ENCODE data around the gene CCDC178.
A peak's percentile ranks its signal among the peaks of the same experiment; 100 is the strongest.
"Not testable (repeated sequence)": the region's sequence is repeated elsewhere in the genome, so short reads cannot be mapped to it uniquely, and the experiment has no call there.

Gene CCDC178

DNA sequence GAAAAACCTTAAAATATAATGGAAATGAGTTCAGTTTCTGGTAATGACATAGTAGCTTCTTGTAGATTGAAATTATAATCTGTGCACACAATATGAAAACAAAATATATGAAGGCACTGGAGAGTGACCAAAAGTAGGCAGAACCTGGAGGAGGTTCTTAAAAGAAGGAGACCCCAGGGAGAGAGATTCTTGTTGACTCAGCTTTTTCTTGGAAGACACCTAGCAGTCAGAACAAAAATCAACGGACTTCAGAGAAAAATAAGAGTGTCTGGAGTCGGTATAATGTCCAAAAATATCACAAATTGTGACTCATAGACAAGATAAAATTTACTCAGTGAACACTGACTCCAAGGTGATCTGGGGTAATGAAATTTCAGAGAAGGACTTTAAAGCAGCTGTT, 286.5 kb downstream of the CCDC178 start:
- in situ Hi-C loops (cut with MboI; ENCODE audit: low pct_unique_long_range_greater_than_20kb, low sequenced_read_pairs) = no loop called here
- DNase-seq = no peak

DNA sequence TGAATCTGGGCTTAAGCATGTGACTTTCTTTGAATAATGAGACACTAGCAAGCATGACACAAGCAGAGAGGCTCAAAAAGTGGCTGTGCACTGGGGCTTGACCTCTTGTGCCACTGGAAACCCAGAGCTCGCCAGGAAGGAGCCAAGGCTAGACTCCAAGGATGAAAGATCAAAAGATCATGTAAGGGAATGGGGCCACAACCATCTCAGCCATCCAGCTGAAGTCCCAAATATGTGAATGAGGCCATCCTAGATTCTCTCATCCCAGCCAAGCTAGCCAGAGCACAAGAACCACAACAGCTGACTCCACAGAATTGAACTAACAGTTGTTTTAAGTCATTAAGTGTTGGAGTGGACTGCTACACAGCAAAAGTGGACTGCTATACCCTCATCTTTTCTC, 288.1 kb downstream of the CCDC178 start:
- in situ Hi-C loops (cut with MboI; ENCODE audit: low pct_unique_long_range_greater_than_20kb, low sequenced_read_pairs) = no loop called here
- DNase-seq = no peak

DNA sequence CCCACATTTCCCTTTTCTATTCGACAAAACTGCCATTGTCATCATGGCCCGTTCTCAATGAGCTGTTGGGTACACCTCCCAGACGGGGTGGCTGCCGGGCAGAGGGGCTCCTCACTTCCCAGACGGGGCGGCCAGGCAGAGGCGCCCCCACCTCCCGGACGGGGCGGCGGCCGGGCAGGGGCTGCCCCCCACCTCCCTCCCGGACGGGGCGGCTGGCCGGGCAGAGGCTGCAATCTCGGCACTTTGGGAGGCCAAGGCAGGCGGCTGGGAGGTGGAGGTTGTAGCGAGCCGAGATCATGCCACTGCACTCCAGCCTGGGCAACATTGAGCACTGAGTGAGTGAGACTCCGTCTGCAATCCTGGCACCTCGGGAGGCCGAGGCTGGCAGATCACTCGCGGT, 292.7 kb downstream of the CCDC178 start:
- DNase-seq; in situ Hi-C loops (cut with MboI; ENCODE audit: low pct_unique_long_range_greater_than_20kb, low sequenced_read_pairs): not testable (repeated sequence)

DNA sequence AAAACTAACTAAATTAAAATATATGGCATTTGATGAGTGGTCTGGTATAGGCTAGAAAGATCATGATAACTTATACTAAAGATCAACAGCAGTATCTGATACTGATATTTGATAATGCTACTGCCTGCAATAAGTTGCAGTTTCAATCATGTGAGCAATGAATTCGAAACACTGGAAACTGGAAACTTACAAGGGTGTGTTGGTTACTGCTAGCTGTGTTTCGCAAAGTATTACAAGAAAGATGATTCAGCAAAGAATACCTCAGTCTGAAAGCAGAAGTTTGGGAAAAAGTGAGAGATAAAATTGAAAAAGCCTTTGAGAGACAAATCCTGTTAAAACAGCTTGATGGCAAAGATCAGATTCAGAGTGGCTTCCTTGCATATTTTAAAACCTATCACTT, 294.5 kb downstream of the CCDC178 start:
- DNase-seq = no peak
- in situ Hi-C loops (cut with MboI; ENCODE audit: low pct_unique_long_range_greater_than_20kb, low sequenced_read_pairs) = no loop called here

DNA sequence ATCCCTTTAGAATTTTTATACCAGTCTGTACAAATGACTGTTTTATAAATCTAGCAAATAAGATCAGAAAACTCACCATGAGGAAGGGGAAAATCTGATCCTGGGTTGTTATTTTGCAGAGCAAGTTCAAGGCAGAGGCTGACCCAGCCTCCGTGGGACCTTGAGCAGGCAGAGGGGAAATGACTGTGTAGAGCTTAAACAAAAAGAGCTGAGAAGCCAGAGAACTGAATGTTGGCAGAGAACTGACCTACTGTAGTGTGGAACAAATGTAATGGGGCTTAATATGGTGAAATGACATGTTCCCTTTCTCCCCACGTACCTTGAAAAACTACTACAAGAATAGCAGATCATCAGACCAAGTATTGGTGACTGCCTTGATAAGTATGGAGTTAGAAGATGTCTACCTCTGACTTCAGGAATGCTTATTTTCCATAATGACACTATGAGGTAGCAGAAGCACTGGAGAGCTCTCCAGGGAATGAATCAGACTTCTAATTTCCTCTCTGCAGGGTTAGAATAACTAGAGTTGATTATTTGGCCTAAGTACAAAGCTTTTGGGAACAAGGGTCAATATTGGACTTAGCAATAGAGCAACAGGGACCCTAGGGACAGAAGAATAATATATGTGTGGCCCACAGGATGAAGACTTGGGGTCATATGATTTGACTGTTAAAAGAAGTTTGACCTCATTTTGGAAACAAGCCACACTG, 304.4 kb downstream of the CCDC178 start:
- in situ Hi-C loops (cut with MboI; ENCODE audit: low pct_unique_long_range_greater_than_20kb, low sequenced_read_pairs) = no loop called here
- no peak for DNase-seq

DNA sequence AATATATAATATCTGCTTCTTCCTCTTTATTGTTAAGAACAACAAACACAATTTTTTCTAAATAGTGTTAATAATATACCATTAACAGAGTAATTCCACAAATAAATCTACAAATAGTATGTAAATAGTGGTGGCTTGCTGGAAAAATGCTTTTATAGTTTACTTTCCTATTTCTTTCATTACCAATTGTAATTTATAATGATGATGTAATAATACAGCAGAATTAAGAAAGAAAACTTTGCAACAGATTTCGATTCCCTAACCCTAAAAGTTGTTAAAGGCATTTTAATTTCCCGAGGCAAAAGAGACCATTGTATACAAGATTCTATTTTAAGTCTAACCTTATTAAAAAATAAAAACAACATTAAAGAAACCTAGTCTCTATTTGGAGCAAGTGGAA, 307.9 kb downstream of the CCDC178 start:
- in situ Hi-C loops (cut with MboI; ENCODE audit: low pct_unique_long_range_greater_than_20kb, low sequenced_read_pairs) = no loop called here
- no peak for DNase-seq

DNA sequence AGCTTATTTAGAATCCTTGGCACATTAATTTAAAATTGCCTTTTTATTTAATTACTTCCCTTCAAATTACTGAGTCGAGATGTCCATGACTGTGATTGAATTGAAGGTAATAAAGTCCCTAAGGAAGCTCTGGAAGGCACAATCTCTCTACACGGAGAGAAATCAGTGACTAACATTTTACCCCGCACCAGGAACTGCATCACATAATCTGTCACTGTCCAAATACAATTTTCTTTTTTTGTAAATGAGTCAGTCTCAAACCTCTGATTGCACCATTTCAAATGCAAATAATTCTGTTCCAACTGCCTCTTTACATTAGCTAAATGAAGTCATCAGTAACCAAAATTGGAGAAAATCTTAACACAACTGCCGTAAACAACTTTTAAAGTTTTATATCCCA, 311.9 kb downstream of the CCDC178 start:
- DNase-seq = no peak
- in situ Hi-C loops (cut with MboI; ENCODE audit: low pct_unique_long_range_greater_than_20kb, low sequenced_read_pairs) = no loop called here

DNA sequence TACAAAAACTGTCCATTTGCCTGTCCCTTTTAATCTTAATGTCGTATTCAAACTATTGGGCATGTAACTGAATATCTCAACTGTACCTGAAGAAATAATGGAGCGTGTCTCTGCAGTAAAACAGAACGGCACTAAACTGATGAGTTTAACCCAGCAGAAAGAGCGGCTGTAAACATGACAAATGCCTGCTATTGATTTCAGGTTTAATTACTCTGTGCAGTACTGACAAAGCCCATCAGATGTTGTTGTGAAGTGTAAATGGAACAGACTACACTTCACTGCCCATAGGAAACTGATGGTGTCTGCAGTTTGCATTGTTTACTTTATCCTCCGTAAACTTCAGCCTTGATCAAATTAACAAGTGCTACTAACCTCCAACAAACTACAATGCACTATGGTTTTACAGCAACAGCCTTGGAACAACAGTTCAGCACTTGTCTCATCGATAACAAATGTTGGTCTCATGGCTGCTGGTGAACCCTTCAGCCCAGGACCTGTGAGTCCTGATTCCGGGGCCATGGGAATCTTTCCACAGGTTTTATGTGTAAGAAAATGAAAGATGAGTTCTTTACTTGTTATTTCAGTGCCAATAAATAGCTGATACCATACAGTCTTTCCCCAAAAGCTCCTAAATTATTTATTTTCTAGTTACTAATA, 316.5 kb downstream of the CCDC178 start:
- in situ Hi-C loops (cut with MboI; ENCODE audit: low pct_unique_long_range_greater_than_20kb, low sequenced_read_pairs) = no loop called here
- no peak for DNase-seq

DNA sequence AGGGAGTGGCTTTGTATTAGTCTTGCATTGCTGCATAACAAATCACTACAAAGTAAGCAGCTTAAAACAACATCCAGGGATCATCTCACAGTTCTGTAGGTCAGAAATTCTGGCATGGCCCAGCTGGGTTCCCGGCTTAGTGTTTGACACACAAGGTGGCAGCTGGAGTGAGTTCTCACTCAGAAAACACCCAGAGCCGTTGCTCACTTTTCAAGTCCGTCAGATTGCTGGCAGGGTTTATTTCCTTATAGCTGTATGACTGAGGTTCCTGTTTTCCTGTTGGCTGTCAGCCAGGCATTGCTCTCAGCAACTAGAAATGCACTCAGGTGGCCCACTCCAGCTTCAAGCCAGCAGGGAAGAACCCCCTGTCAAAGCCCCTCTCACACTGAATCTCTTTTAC, 324.1 kb downstream of the CCDC178 start:
- in situ Hi-C loops (cut with MboI; ENCODE audit: low pct_unique_long_range_greater_than_20kb, low sequenced_read_pairs) = no loop called here

DNA sequence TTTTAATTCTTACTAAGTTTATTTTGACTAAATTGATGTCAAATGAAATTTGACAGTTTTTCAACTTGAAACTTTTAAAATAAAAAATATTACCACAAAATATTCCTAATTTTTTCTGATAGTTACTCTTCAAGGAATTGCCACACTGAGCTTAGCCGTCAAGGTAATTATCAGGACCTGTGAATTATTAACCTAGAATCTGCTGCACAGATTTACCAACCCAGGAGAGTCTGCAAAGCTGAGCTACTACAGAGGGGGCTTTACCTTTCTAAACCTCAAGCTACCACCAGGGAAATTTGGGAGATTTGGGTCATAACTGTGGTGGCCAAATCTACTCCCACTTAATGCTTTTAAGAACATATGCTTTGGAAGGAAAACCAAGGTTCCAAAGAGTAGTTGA, 324.6 kb downstream of the CCDC178 start:
- in situ Hi-C loops (cut with MboI; ENCODE audit: low pct_unique_long_range_greater_than_20kb, low sequenced_read_pairs) = no loop called here

More for the DNA sequence above, 324.1 kb downstream of the CCDC178 start:
- peak; percentile 8 for DNase-seq

DNA sequence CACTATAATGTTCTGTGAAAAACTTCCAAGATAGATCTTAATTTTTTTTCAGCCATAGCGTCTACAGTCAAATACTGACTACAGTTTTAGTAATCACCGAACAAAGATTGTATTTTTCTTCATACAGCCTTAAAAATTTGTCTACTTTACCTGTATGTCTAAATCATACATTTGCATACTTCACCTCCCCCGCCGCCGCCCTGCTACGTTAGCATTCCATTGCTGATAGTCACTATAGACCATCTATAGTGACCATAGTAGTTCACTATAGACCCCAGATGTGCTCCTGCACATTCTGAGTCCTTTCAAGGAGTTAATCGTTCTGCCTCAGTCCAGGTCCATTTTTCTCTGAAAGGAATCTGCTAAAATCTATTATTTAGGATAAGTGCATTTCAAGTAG, 325.0 kb downstream of the CCDC178 start:
- in situ Hi-C loops (cut with MboI; ENCODE audit: low pct_unique_long_range_greater_than_20kb, low sequenced_read_pairs) = no loop called here
- no peak for DNase-seq

More for the DNA sequence above, 324.6 kb downstream of the CCDC178 start:
- DNase-seq = no peak

DNA sequence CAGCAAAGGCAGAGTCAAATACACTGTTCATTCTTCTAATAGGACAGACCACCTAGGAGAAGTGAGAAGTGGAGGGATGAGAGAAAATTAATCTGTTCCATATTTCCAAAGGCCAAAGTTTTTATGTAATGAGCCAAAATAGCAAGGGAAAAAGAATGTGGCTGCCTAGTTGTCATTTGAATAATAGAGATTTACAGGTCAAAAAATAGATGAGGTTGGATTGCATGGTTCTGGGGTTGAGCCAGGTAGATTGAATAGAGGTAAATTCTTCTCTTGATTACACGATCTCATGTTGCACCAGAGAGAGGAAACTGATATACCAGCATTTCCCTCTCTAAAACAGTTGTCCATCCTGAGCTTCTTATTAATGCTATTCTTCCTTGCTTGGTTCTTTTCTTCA, 325.8 kb downstream of the CCDC178 start:
- no peak for DNase-seq
- in situ Hi-C loops (cut with MboI; ENCODE audit: low pct_unique_long_range_greater_than_20kb, low sequenced_read_pairs) = no loop called here

DNA sequence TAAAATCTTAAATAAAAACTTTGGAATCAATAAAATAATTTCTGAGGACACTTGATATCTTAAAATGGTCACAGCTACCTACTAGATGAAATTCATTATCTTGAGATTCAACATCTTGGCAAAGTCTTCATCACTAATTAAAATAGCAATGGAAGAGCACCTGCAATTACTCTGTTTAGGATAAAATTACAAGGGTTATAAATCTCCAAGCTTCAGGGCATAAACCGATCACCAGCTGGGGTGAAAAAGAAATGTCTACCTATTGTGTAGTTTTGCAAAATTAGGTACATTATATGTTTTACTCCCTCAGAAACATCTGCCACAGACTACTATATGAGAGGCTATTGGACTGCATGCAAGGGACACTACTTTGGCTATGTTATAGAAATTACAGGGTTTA, 327.1 kb downstream of the CCDC178 start:
- in situ Hi-C loops (cut with MboI; ENCODE audit: low pct_unique_long_range_greater_than_20kb, low sequenced_read_pairs) = no loop called here
- no peak for DNase-seq

DNA sequence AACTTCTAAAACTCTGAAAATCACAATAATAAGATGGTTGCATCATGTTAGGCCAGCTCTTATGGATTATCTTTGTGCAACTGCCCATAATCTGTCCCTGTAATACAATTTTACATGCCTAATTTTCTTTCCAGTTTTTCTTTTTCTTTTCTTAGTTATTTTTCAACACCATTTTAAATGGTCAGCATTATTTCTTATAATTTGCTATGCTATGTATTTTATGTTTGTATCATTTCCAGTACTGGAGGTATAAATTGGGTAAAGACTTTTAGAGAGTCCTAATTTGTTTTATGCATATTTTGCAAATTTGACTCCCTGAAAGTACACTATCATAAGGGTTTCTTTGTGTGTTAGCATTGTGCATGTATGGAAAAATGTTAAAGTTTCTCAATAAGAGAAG, 333.0 kb downstream of the CCDC178 start:
- in situ Hi-C loops (cut with MboI; ENCODE audit: low pct_unique_long_range_greater_than_20kb, low sequenced_read_pairs) = no loop called here
- DNase-seq = no peak

DNA sequence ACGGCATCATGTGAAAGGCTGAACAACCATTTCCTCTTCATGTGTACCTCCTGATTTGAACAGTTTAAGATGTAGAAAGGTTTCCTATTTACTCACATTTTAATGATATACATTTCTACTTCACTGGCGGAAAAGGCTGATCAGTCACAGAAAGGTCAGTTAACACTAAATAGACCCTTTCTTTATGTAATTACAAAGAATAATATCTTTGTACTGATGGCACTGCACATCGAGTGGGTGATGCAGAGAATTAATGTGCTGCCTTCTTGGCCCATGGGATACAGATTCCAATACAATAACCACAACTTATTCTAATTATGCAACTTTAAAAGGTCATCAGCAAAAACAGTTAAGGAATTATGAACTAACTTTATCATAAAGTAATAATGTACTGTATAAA, 339.2 kb downstream of the CCDC178 start:
- in situ Hi-C loops (cut with MboI; ENCODE audit: low pct_unique_long_range_greater_than_20kb, low sequenced_read_pairs) = no loop called here

DNA sequence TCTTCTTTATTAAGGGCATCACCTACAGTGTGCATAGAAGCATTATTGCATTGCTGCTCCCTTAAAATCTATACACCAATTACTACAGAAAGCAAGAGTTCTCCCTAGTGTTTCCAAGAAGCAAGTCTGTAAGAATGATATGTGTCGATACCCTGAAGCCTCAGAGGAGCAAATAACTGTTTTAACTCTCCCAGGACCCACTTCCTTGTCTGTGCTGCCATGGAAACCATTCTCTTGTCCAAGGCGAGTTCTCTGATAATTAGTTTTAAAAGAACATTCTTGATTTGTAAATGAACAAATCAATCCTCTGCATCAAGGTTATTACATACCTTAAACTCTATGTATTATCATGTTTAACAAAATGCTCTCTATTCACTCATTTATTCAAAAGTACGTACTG, 340.9 kb downstream of the CCDC178 start:
- in situ Hi-C loops (cut with MboI; ENCODE audit: low pct_unique_long_range_greater_than_20kb, low sequenced_read_pairs) = no loop called here
- DNase-seq = no peak

More for the DNA sequence above, 339.2 kb downstream of the CCDC178 start:
- DNase-seq = no peak

DNA sequence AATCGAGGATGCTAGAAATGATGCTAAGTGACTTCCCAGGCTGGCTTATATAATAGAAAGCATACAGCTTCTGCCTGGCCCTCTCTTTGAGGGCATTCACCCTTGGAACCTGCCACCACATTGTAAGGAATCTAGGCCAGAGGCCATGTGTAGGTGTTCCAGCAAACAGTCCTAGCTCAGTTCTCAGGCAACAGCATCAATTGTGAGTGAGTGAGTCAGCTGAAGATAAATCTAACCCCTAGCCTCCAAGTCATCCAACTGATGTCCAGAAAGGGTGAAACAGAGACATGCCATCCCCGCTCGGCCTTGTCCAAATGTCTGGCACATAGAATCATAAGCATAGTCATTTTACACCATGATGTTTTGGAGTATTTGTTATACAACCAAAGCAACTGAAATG, 343.4 kb downstream of the CCDC178 start:
- in situ Hi-C loops (cut with MboI; ENCODE audit: low pct_unique_long_range_greater_than_20kb, low sequenced_read_pairs) = no loop called here
- DNase-seq = no peak

DNA sequence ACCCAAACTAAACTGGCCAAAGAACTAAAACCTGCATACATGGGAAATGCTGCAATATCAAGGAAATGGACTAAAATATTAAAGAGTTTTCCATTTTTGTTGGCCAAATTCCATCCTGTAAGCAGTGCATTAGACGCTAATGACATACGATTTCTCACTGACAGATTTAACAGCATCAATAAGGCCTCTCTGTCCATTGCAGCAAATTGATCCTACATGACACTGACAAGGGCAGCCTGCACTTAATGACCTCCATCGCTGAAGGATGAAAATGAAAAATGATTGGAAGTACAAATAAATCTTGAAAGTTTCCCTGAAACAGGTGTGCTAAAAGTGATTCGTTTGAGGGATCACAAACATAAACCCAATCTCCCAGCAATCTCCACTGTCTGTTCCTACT, 350.1 kb downstream of the CCDC178 start:
- in situ Hi-C loops (cut with MboI; ENCODE audit: low pct_unique_long_range_greater_than_20kb, low sequenced_read_pairs) = no loop called here
- DNase-seq = no peak

DNA sequence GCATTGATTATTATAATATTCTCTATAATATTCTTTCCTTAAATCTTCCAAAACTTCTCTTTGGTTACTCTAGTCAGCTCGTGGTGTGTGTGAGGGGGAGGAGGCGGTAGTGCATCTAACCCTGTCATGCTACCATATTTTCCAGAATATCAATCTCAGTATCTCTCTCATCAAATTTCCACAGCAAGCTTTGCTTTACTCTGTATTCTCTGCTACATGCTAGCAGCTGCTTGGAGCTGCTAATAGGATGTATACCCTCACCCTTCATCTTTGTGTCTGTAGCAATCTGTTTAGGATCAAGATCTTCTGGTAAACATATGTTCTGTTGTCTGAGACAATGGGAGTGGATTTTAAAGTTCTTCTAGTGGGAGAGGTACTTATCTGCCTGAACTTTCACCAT, 363.9 kb downstream of the CCDC178 start:
- in situ Hi-C loops (cut with MboI; ENCODE audit: low pct_unique_long_range_greater_than_20kb, low sequenced_read_pairs) = no loop called here
- DNase-seq = no peak

DNA sequence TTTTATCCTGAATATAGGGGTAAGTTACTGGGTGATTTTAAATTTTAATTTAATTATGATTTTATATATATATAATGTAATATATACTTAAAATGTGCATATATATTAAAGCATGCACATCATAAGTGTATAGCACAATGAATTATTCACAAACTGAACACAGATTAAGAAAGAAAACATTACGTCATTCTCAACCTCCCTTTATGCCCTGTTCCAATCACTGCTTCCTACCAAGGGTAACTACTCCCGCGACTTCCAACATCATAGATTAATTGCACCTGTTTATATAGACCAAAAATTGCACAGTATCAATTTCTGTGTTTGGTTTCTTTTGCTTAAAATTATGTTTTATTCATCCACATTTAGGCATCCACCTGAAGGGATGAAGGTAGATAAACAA, 366.4 kb downstream of the CCDC178 start:
- in situ Hi-C loops (cut with MboI; ENCODE audit: low pct_unique_long_range_greater_than_20kb, low sequenced_read_pairs) = no loop called here
- no peak for DNase-seq

DNA sequence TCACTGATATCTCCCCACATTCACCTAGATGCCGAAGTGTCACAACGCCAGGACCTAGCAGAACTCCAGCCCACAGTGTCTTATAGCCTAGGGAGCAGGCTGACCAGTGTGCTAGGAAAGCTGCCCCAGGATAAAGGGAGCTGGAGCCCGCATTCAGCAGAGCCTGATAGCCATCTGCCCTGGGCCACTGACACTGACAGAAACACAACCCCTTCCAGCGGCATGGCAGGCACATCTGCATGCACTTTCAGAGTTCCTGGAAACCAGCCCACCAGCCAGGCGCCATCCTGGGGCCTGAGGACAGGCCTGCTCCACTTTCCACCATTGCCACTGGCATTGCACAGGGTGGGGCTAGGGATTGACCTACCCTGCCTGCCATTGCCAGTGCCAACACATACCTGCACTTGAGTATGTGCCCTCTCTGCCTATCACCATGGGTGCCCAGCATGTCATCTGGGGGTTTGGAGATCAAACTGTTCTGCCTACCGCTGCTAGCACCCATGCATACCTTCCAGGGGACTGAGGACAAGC, 377.6 kb downstream of the CCDC178 start:
- DNase-seq = no peak
- in situ Hi-C loops (cut with MboI; ENCODE audit: low pct_unique_long_range_greater_than_20kb, low sequenced_read_pairs) = no loop called here

Data from KBM-7 (cell line).